ENCODE data around the gene CERS3. TPM values are rescaled to one million over a fixed set of nuclear protein-coding genes. Genes with fewer than 3 reads are reported as not detected.

Gene CERS3
- total RNA-seq, 1 donor from 2014 or later, result 120 TPM

DNA sequence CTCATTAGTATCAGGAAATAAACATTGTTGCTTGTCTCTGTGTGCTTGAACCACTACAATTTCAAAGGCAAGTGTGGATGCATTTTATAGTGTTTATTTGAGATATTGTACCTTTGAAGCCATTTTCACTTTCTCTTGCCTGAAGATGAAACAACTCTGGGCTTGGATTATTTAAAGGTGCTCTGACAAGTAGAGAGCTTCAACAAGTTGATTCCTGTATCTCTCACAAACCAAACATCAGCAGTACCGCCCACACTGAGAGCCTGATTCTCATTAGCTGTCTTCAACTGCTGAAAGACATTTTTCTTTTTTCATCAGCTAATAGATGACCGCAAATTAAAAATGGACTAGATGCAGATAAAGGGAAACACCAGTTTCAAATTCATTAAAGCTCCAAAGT is 806 bp upstream of the CERS3 start:
- ATAC-seq, result peak; percentile 71

DNA sequence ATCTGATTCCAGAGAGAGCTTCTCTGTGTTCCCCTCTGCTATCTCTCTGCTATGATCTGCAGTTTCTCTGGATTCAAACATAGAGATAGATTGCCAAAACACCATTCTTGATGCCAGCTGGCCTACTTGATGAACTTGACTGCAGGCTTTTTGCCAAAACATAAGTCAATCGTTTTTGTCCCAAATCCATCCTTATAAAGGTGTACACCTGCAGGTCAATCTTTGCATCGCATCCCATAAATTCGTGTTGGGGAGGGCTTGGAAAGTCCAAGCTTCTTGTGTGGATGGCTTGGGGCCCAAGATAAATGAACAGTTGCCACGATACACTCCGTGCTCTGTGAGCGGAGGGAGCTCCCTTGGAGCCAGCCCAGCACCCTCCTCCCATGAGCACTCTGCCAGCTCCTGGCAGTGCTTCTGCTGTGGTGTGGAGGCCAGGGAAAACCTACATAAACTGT is 2.7 kb downstream of the CERS3 start:
- peak; percentile 38 for ATAC-seq

DNA sequence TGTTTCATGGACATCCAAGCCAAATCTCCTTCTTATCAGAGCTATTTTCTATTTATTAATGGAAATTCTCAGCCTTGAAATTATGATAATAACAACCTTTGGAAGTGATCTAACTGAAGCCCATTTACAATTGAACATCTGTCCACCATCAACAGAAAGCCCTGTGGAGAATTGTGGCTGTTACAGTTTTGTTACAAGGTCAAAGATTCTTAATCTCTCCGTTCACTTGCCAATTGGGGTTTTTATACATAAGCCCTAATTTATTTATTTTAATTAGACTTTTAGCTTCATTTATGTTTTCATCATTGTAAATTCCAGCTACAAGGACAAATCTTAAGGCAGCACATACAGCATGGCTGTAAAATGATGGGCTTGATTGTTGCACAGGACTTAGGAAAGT is 3.3 kb downstream of the CERS3 start:
- ATAC-seq, result no peak

DNA sequence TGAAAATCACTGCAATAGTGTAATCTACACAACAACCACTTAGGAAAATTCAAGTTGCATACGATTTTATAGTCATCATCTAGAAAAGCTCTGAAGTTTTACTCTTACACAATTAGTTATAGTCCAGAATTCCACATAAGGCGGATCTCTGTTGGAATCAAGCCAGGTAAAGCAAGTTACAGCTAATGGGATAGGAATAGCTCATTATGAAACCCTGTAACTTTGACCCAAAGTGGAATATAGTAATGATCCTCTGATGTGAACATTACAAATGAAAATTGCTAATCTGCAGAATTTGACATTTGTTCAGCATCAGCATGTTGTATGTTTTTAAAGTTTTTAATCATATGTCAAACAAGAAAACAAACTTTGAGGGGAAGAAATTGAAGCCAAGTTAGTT is 4.4 kb downstream of the CERS3 start:
- no peak for ATAC-seq

DNA sequence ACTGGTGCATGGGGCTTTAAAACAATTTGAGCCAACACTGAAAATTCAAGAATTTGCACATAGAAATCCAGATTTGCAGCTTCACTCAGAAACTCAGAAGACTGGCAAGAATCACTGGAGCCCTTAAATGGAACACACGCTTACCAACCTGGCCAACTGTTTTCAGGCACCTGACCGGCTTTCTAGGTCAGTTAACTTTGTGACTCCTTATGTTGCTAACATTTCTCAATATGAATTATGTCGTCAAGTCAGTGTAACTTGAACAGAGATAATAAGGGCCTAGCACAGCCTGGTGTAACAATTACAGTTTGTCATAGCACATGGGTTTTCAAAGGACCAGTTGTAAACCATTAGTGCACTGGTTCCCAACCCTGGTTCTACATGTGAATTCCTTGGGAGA is 6.8 kb downstream of the CERS3 start:
- ATAC-seq, result no peak

DNA sequence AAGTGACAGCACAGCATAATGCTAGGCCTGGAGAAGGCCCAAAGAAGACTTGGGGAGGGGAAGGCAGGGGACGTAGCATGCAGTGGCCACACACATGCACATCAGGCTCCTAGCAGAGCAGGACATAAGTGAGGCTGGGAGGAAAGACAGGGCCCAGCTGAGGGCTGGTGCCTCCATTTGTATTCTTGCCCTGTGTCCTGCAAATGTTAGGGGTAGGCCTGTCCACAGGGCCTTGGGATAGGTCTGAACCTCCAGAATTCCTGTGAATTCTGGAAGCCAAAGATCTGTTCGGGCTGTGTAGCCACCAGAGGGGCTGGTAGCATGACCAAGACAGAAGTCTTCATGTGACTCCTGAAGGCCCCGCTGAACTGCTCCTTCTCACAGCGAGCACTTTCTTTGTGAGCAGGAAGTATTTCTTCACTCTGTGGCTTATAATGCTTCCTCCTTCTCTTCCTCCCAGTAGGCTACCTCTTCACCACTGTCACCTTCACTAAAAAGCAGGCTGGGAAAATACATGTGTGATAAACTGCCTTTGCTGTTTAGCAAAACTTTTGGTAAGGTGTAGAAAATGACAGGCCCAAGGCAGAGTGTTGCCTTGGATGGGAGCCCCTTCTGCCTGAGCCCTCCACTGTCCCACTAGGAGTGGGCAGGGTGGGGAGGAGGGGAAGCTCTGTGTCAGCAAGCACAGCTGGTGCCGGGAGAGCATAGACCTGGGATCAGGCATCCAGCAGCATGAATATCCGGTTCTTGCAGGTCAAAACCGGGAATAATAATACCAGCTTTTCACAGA is 8.4 kb downstream of the CERS3 start:
- peak; percentile 9 for ATAC-seq

DNA sequence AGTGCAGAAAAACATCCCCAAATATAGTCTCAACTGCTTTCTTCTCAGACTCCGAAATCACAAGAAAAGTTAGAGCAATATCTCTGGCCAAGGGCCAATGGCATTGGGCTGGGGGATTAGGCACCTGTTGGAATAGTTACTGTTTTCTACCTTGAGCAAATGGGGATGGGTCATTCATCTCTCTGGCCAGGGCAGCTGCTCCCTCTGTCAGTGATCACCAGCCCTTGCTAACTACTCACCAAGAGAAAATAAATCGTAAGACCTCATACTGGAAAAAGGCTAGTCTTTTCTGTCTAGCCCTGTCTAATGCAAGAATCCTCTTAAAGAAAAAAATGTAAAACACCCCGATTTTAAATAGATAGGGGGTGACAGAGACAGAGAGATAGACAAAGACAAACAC is 10.9 kb downstream of the CERS3 start:
- no peak for ATAC-seq

DNA sequence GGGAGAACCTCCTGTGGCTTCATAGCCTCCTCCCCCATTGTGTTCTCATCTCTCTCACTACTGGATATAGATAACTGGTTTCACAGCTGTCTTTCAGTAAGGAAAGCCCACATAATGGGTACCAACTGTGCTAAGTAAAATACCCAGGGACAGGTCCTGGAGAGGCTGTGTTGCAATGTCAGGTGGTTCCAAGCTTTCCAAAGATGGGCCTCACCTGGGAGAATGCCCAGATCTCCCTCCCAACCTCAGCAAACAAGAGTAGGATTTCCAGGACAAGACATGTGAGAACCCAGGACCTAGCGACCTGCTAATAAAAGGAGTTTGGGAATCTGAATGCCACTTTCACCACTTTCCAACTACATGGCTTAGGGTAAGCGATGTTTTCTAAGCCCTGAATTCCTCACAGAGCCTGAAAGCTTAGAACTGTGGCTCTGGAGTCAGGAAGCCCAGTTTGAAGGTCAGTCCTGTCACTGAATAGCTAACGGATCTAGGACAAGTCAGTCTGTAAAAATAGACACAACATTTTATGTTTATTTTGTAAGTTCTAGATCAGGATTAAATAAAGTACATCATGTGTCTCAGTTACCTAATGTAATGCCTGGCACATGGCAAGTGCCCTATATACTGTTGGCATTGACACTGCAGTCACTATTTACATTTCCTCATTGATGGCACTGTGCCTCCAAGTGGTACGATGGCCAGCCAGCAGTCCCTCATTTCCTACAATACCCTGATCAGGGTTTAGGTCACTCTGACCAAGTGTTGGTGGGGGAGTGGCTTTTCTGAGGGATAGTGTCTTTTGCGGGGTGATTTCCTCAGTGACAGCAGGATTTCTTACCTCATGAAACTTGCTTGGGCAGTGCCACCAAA is 11.9 kb downstream of the CERS3 start:
- no peak for ATAC-seq

DNA sequence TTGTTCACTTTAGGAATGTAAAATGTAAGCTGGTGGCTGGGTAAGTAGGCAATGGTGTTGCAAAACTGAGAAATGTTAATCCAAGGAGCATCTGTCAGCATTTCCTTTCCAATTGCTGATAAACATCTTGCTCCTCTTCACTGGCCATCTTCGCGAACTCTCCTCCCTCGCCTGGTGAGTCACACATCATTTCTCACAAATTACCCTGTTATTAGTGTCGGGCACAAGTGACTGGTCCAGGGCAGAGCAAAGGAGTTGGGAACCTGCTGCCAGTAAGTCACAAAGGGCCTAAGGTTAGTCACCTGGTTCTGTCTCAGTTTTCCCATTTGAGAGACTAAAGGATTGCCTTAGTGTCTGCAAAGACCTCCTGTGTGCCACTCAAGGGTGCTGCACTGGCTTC is 13.0 kb downstream of the CERS3 start:
- ATAC-seq, result peak; percentile 82

DNA sequence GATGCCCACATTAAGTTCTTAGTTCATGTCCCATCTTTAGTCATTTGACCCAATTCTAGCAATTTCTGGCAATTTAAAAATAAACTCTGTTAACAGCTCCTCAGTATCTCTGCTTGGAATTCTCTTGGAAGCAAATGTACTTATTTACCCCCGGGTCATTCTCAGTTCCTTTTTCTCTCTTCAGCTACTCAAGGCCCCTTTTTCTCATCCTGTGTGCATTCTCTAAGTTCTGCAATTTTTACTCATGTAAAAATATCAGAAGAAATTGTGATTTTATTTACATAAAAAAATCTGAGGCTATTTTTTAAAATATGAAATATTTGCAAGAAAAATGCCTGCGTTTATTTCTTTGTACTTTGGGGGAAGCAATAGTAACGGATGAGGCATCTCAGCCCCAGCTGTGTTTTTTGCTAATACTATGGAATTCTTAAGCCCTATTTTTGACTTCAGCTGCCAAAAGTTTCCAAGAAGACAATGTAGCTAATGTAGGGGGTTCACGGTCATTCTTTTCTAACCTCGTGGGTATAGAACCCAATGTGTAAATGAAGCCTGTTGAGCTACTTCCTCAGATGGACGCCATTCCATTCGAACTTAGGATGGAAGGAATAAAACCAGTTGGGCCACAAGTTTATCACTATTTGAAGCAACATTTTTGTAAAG is 20.0 kb downstream of the CERS3 start:
- no peak for ATAC-seq

DNA sequence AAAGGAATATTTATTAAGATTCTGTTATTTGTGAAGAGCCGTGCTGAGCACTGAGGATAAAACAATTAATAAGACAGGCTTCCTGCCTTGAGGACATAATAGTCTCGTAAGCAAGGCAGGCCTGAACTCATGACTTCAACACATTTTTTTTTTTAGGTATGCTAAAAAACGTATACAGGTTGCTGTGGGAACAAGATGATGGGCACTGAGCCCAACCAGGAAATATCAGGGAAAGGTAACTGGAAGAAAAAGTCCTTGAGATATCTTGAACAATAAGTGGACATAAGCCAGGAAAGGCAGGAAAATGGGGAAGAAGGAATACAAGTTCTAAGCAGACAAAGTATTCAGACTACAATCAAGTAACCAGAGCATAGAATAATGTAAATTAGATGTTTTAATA is 26.1 kb downstream of the CERS3 start:
- peak; percentile 28 for ATAC-seq

DNA sequence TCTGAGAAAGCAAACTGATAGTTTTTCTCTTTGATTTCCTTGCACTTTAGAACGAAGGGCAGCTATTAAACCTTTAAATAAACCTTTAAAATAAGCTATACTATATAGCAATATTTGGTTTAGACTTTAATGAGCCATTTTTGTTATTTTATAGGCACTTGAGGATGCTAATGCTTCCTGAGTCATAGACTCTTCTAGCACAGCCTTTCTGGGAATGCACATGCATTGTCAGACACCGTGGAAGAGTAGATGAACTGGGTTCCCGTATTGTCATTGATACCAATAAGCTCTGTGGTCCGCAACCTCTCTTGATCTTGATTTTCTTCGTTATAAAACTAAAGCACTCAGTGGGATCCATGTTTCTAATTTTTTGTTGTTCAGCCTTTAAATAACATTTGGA is 27.6 kb downstream of the CERS3 start:
- no peak for ATAC-seq

DNA sequence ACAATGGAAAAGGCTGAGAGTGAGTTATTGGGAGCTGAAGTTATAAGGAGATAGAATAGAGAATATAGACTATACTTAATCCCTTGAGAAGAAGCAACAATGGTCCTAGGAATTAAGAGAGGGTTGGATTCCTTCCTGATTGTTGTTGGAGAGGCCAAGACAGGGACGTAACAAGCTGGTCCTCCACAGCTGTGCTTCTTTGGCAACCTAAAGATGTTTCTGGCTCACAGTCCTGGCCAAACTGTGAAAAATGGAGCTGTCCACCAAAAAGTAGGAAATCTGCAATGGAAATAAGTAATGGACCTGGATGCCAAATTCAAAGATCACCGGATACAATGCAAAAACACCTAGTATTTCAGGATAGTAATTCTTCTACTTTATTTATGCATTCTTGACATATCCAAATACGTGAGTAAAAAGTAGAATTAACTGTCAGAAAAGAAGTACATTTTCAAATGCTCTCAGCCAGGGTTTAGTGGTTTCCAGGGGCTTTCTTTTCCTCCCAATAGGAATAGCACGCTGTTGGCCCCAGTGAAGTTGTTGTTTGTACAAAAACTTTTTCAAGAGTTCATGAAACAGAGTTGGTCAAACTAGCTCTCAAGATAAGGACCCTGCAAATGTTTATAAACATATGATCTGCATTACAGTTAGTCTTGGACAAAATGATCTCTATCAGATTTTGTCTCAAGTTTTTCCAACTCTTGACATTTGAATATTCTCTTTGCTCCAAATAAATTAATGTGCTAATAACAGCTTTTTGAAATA is 28.3 kb downstream of the CERS3 start:
- ATAC-seq, result no peak

DNA sequence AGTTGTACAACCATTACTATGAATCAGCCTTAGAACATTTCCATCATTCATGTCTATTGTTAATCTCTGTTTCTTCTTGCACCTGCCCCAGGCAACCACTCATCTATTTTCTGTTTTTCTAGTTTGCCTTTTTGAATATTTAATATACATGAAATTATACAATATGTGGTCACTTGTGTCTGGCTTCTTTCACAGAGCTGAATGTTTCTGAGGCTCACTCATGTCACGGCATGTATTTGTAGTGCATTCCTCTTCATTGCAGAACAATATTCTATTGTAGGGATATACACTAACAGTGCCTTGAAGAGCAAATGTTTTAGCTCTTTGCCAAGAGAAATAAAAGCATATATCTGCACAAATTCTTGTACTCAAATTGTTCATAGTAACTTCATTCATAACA is 32.9 kb downstream of the CERS3 start:
- ATAC-seq, result peak; percentile 20

DNA sequence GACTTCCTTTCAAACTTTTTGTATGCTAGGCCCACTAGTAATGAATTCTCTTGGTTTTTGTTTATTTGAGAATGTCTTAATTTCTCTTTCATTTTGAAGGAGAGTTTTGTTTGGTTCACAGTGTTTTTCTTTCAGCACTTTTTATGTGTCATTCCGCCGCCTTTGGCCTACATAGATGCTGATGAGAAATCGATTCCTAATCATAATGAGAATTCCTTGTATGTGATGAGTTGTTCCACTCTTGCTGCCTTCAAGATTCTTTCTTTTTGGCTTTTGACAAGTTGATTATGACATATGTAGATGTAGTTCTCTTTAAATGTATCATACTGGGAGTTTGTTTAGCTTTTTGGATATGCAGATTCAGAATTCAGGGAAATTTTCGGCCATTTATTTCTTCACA is 35.5 kb downstream of the CERS3 start:
- no peak for ATAC-seq

DNA sequence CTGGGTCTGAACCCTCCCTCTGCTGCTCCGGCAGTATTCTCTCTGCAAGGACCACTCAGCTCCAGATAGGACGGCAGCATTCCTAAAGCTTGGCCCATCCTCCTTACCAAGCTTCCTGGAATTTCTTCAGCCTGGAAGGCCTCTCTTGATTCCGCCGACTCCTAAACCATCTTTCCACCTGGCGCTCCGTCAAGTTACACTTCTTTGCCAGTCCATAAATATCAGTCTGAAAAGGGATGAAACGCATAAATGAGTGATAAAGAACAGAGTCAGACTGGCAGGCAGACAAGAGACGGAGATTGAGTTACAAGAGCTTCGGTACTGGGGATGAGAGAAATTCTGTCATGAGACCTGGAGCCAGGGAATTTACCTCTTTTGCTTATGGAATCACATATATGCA is 44.3 kb downstream of the CERS3 start:
- no peak for ATAC-seq

DNA sequence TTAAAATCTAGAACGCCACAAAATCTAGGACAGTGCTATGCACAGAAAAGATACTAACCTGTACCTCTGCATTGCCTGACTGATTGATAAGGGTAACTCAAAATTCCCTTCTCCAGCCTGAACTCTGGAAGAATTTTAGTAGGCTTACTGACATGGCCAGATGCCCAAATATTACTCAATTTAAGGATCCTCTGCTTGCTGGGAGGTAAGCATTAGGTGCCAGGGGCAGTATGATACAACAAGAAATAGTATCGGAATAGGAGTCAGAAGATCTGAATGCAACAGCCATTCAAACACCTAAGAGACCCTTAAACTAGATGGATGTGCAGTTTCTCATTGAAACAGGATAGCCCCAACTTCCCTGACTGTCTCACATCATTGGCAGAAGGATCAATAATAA is 45.4 kb downstream of the CERS3 start:
- no peak for ATAC-seq

DNA sequence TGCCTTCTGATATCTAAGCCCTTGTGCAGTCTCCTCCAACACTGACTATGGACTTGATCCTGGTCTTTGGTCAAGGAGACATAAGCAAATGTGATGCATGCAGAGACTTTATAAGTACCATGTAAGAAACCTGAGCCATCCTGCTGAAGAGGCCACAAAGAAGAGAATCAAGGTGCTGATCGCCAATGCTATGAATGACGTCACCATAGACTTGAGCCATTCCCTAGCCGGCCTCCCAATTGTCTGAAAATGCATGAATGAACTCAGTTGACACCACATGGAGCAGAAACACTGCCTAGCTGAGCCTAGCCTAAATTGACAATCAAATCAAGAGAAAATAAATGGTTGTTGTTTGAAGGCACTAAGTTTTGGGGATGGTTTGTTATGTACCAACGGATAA is 51.9 kb downstream of the CERS3 start:
- no peak for ATAC-seq

DNA sequence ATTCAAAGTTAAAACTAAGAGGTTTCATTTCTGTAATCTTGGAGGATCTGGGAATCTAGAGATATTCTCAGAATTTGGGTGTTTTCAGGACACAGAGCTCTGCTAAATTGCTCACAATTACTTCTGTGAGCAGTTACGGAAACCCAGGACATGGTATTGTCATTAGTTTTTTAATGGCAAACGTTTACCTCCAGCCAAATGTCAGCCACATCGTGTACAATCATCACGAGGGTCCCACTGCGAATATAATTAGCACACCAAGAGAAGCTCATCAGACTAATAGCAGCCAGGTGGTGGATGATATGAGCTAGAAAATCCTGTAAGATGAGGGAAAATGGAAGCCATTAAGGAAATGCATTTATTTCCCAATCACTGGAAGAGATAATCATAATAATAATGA is 56.0 kb downstream of the CERS3 start:
- no peak for ATAC-seq

DNA sequence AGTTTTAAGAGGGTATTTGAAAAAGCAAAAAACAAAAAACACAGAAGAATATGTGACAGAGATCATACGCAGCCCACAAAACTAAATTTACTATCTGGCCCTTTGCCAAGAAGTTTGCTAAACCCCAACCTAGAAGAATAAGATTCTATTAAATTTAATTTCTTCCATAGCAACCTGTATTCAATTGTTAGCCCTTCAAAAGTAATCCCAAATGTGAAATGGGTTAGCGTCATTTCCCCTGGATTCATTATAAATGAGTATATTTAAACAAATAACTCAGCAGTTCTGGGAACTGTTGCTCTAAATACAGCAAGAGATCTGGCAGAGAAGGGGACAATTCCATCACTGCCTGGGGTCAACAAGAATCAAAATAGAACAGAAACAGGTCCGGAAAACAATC is 56.8 kb downstream of the CERS3 start:
- ATAC-seq, result no peak

DNA sequence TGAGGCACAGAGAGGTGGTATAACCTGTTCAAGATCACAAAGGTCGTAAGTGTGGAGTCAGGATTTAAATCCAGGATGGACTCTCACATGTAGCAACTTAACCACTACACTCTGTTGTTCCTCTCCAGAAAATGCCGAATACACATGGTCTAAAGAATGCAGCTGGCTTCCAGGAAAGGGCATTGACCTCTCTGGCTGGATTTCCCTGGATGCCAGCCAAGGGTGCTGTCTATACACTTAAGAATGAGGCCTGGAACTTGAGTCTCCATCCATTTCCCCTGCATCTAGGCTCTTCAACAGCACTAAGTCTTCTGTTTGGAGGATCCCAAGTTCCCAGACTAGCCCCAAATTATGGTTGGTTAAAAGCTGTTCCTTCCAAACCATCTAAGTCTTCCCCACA is 60.5 kb downstream of the CERS3 start:
- no peak for ATAC-seq

DNA sequence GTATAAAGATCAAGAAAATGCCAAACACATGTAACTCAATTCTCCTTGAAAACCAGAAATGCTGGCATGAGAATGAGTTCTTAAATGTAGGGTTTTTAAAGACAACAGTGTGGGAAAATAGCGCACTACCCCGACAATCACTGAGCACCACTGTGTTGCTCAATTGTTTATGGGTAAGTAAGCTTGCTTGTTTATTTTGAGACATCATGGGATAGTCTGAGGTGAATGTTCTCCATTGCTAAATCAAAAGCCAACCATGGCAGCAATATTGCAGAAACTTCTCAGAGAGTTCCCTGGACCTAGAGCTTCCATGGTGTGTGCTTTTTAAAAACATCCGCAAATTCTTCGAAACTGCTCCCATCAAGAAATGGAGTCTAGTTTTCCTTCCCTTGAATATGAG is 62.7 kb downstream of the CERS3 start:
- ATAC-seq, result no peak

DNA sequence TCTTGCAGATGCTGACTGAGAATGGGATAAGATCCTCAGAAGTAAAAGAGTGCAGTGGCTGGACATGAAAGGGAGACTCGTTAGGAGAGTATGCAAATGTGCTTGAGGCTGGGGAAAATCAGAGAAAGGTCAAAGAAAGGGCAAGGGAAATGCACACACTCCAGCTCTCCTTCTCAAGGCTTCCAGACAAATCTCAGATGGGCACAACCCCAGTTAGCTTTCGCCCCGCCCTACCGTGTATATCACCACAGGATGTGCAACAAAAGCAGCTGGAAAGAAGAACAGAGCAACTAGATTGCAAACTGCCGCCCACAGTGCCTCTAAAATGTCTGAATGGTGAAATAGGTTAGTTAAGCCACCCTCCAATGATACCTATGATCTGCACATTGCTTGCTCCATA is 63.9 kb downstream of the CERS3 start:
- ATAC-seq, result peak; percentile 24
